ENCODE data around the gene CYGB. TPM values are rescaled to one million over a fixed set of nuclear protein-coding genes. Genes with fewer than 3 reads are reported as not detected.

The CYGB gene
- total and polyA plus RNA-seq, 2 donors, result 14.4 to 68.7 TPM

GRCh38 chr17:76542984-76543383, 5.5 kb upstream of the CYGB start:
- H3K4me3 ChIP-seq (ENCODE audit: low read depth, low read length), result no peak overlapping the region
- DNase-seq (ENCODE audit: extremely low spot score), result no peak
- no peaks in the 10 kb centered on the region for H3K36me3 ChIP-seq (ENCODE audit: insufficient read depth)
- H3K27ac ChIP-seq (ENCODE audit: low read depth), result no peak overlapping the region
- 76% methylated on average over 8 of the region's 8 CpGs for WGBS
- no peaks in the 10 kb centered on the region for H3K4me1 ChIP-seq (ENCODE audit: insufficient read depth)

GRCh38 chr17:76542566-76542971, 5.1 kb upstream of the CYGB start:
- WGBS, result 84% methylated on average over 10 of the region's 10 CpGs
- Histone ChIP-seq H3K4me1 (ENCODE audit: insufficient read depth) (no peaks in the 10 kb centered on the region), H3K27ac (ENCODE audit: low read depth) (no peak overlapping the region), H3K36me3 (ENCODE audit: insufficient read depth) (no peaks in the 10 kb centered on the region), H3K4me3 (ENCODE audit: low read depth, low read length) (no peak overlapping the region)
- DNase-seq (ENCODE audit: extremely low spot score), result no peak

DNA sequence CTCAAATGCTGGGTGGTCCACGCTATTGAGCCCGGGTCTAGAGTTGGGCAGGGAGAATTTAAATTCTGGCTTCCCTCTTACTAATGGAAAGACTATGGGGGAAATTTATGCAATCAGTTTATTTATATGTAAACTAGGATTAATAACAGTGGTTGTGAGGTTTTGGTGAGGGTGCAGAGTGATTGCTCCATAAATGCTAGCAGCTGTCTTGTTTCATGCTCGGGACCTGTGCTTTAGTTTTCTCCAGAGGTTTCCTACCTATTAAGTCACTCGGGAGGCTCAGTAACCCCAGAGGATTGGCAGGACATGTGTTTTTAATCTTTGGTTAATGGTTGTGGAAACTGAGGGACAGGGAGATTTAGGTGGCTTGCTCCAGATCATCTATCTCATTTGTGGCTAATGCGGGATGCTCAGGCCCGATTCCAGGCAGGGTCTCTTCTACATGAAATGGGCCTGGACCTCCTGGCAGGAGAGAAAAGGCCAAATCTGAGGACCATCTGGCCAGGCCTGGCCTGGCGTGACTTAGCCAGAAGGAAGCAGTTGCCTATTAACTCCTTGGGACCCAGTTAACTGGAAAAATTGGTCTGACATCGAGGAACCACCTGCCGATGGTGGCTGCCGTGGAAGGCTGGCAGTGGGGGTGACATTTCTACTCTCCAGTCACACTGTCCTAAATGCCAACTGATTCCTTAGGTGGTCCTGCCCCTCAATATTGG, 4.4 kb upstream of the CYGB start:
- Histone ChIP-seq H3K4me1 (ENCODE audit: insufficient read depth) (no peaks in the 10 kb centered on the region), H3K36me3 (ENCODE audit: insufficient read depth) (no peaks in the 10 kb centered on the region), H3K4me3 (ENCODE audit: low read depth, low read length) (no peak overlapping the region), H3K27ac (ENCODE audit: low read depth) (no peak overlapping the region)
- 78% methylated on average over 10 of the region's 10 CpGs for WGBS
- no peak for DNase-seq (ENCODE audit: extremely low spot score)

GRCh38 chr17:76540381-76541300, 3.1 kb upstream of the CYGB start:
- peak; percentile 94 for DNase-seq (ENCODE audit: extremely low spot score)
- 9% methylated on average over 27 of the region's 27 CpGs for WGBS
- H3K27ac ChIP-seq (ENCODE audit: low read depth), result peak overlapping the region; percentile 27
- H3K4me3 ChIP-seq (ENCODE audit: low read depth, low read length), result no peak overlapping the region
- no peaks in the 10 kb centered on the region for H3K36me3 ChIP-seq (ENCODE audit: insufficient read depth)
- no peaks in the 10 kb centered on the region for H3K4me1 ChIP-seq (ENCODE audit: insufficient read depth)

DNA sequence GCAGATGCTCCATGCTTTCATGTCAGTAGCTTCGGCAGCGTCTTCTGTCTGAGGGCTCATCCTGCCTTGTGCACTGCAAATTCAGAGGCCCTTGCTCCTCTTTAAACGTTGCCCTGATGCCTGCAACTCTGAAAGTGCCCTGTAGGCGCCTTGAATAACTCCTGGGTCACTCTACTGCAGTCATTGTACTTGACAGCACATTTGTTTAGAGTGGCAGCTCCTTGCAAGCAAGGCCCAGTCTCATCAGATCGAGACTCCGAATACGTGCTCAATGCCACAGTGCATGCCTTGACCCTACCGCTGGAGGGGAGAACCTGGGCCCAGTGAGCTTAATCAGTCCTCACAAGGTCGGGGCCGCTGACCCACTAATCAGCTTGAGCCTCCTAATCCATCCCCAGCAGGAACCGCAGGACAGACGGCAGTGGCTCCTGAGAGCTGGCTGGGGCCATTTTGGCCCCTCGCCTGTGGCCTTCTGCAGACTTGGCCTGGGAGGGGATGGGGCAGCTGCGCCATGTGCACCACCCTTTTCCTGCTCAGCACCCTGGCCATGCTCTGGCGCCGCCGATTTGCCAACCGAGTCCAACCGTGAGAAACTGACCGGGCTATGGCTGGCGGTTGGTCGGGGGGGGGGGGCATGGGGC, 2.2 kb upstream of the CYGB start, which contains the start of gene PRCD:
TSS of gene PRCD (plus strand) at position 414 of the 641 bp plus-strand sequence. CDS start at position 512, 98 bp downstream.
- H3K27ac ChIP-seq (ENCODE audit: low read depth), result peak within 1 kb of the TSS; percentile 27
- H3K4me1 ChIP-seq (ENCODE audit: insufficient read depth), result no peaks in the 10 kb centered on the region

DNA sequence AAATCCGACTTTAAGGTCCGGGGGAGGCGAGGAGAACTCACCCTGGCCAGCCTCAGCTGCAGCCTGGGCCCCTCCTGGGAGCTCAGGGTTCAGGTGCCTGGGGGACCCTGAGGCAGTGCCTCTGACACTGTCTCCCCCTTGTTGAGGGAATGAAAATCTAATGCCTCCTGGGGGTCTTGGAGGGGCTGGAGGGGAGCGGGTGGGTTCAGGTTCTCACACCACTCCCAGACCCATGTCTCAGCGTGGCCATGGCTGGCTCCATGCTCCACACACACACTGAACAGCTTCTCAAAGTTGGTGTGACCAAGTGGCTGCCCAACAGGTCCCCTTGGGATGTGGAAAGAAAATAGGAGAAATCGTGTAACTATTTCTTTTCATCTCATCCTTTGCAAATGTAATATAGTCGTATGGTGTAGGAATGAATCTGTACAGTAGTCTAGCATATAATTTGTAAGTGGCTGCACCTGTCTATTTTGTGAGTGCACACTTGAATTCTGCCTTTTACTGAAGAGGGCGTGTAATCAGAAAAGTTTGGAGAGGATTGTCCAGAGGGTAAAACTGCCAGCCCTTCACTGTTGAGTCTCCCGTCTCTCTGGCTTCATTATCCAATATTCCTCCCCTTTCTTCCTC, 1.5 kb upstream of the CYGB start:
- H3K36me3 ChIP-seq (ENCODE audit: insufficient read depth), result no peaks in the 10 kb centered on the region
- 84% methylated on average over 9 of the region's 9 CpGs for WGBS
- no peak overlapping the region for H3K4me3 ChIP-seq (ENCODE audit: low read depth, low read length)
- H3K27ac ChIP-seq (ENCODE audit: low read depth), result peak overlapping the region; percentile 90
- DNase-seq (ENCODE audit: extremely low spot score), result no peak
- no peaks in the 10 kb centered on the region for H3K4me1 ChIP-seq (ENCODE audit: insufficient read depth)

More for the DNA sequence above, 2.2 kb upstream of the CYGB start, which contains the start of gene PRCD:
- no peak within 1 kb of the TSS for H3K4me3 ChIP-seq (ENCODE audit: low read depth, low read length)
- 76% methylated on average over 22 of the region's 22 CpGs for WGBS
- no peaks in the 10 kb centered on the region for H3K36me3 ChIP-seq (ENCODE audit: insufficient read depth)
- DNase-seq (ENCODE audit: extremely low spot score), result no peak

- Histone ChIP-seq H3K36me3 (ENCODE audit: insufficient read depth) (no peaks in the 10 kb centered on the region), H3K27ac (ENCODE audit: low read depth) (peak overlapping the region; percentile 90), H3K4me1 (ENCODE audit: insufficient read depth) (no peaks in the 10 kb centered on the region), H3K4me3 (ENCODE audit: low read depth, low read length) (peak overlapping the region; percentile 66)
- WGBS, result 23% methylated on average over 37 of the region's 37 CpGs
- DNase-seq (ENCODE audit: extremely low spot score), result no peak
These were observed 897 bp upstream of the CYGB start for GRCh38 chr17:76538281-76538931.

- H3K4me3 ChIP-seq (ENCODE audit: low read depth, low read length), result peak overlapping the region; percentile 66
- WGBS, result 5% methylated on average over 26 of the region's 26 CpGs
- peak overlapping the region; percentile 91 for H3K27ac ChIP-seq (ENCODE audit: low read depth)
- no peak for DNase-seq (ENCODE audit: extremely low spot score)
- no peaks in the 10 kb centered on the region for H3K4me1 ChIP-seq (ENCODE audit: insufficient read depth)
- no peaks in the 10 kb centered on the region for H3K36me3 ChIP-seq (ENCODE audit: insufficient read depth)
These were observed 276 bp downstream of the CYGB start for GRCh38 chr17:76537288-76537577.

- H3K36me3 ChIP-seq (ENCODE audit: insufficient read depth), result no peaks in the 10 kb centered on the region
- H3K27ac ChIP-seq (ENCODE audit: low read depth), result peak overlapping the region; percentile 91
- DNase-seq (ENCODE audit: extremely low spot score), result no peak
- no peaks in the 10 kb centered on the region for H3K4me1 ChIP-seq (ENCODE audit: insufficient read depth)
- WGBS, result 47% methylated on average over 25 of the region's 25 CpGs
- peak overlapping the region; percentile 66 for H3K4me3 ChIP-seq (ENCODE audit: low read depth, low read length)
These were observed 810 bp downstream of the CYGB start for GRCh38 chr17:76536511-76537287.

- WGBS, result 74% methylated on average over 19 of the region's 19 CpGs
- DNase-seq (ENCODE audit: extremely low spot score), result no peak
- Histone ChIP-seq H3K4me3 (ENCODE audit: low read depth, low read length) (peak overlapping the region; percentile 66), H3K36me3 (ENCODE audit: insufficient read depth) (no peaks in the 10 kb centered on the region), H3K4me1 (ENCODE audit: insufficient read depth) (no peaks in the 10 kb centered on the region), H3K27ac (ENCODE audit: low read depth) (peak overlapping the region; percentile 64)
These were observed 1.6 kb downstream of the CYGB start for GRCh38 chr17:76535788-76536510.

DNA sequence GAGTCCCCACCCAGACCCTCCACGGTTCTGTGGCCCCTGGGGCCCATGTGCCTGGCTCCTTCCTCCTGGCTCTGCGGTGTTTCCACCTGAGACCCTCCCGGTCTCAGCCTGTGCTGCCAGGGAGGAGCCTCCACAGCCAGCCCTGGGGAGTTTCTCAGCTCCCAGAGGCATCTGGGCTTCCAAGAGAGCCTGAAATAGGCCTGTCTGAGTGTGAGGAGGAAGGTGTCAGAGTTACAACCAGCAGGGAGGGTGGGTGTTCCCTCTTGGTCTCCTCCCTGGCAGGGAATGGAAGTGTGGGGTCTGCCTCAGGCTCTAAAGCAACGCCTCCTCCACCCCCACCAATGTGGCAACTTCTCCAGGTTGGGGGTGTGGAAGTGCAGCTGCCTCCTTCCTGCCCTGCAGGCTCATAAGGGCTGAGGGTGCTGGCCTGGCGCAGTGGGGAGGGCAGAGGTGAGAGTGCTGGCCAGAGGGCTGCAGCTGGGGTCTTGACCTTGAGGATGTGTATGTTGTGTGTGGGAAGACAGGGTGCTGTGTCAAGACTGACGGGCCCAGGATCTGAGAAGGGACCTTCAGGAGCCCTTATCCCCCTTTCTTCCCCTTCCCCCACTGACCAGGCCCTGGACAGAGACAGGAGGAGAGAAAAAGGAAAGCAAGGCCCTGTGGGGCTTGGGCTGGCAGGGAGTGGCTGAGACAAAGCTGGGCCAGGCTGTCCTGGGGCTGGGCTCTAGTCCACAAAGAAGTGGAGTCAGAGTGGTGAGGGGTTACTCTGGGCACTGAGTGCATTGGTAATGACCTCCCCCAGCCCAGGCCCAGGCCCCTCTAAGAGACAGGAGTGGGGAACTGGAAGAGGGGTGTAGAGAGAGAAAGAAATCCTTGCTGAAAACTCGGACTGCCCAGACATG, 2.4 kb downstream of the CYGB start:
- H3K27ac ChIP-seq (ENCODE audit: low read depth), result peak overlapping the region; percentile 72
- peaks cover 2% of the 10 kb centered on the region for H3K4me1 ChIP-seq (ENCODE audit: insufficient read depth)
- H3K36me3 ChIP-seq (ENCODE audit: insufficient read depth), result no peaks in the 10 kb centered on the region
- peak overlapping the region; percentile 6 for H3K4me3 ChIP-seq (ENCODE audit: low read depth, low read length)
- 74% methylated on average over 7 of the region's 7 CpGs for WGBS
- no peak for DNase-seq (ENCODE audit: extremely low spot score)
